PC-3 (cell line): ENCODE measurements around the gene IPO8. TPM values are rescaled to one million over a fixed set of nuclear protein-coding genes. Genes with fewer than 3 reads are reported as not detected.

Experiments
- ATAC-seq: fragments of 200-7000 bp; cut with Tn5 transposase; 2 replicates; pipeline ENCODE4 v1.9.1; 2020; ENCODE audit warnings: mild to moderate bottlenecking, moderate library complexity
- BruUV-seq: library from RNA; stranded (reverse); fragments of 400-500 nt; replicated peaks from 2 replicates; lab custom pipeline; 2021; lab: Mats Ljungman, UMichigan
- CTCF ChIA-PET: fragments of 300-600 bp; sonication (Branson Sonifier 250); formaldehyde crosslinking; loops from one replicate; lab custom pipeline; 2022; ENCODE audit warnings: antibody characterized with exemption; lab: Charles Lee
- POLR2A ChIA-PET: fragments of 300-600 bp; sonication (Branson Sonifier 250); formaldehyde crosslinking; loops from one replicate; lab custom pipeline; 2022; ENCODE audit warnings: antibody characterized with exemption; ENCODE audit not compliant: unreplicated experiment; lab: Charles Lee
- DNase-seq: peaks from one replicate; pipeline ENCODE4 v3.0.0-alpha.2; 2015
- H2AFZ ChIP-seq: fragments of 300-600 bp; sonication (generic); 2 replicates; pipeline ENCODE4 v1.6.0; 2016; ENCODE audit warnings: antibody characterized with exemption, low read length
- H3F3A ChIP-seq: fragments of 300-600 bp; sonication (generic); one replicate; pipeline ENCODE4 v1.6.0; 2017; ENCODE audit warnings: antibody characterized with exemption, low read length, control low read depth, mild to moderate bottlenecking; ENCODE audit not compliant: unreplicated experiment
- H3K27ac ChIP-seq: fragments of 300-600 bp; sonication (generic); 2 replicates; pipeline ENCODE4 v1.5.1; 2016; ENCODE audit warnings: mild to moderate bottlenecking, low read length
- H3K27me3 ChIP-seq: fragments of 300-600 bp; sonication (generic); 2 replicates; pipeline ENCODE4 v1.6.1; 2016; ENCODE audit warnings: low read length, mixed read lengths
- H3K36me3 ChIP-seq: fragments of 300-600 bp; sonication (generic); 2 replicates; pipeline ENCODE4 v1.6.1; 2016; ENCODE audit warnings: low read depth, mixed run types, low read length, mixed read lengths
- H3K4me1 ChIP-seq: fragments of 300-600 bp; sonication (generic); 2 replicates; pipeline ENCODE4 v1.5.1; 2016; ENCODE audit warnings: low read length; ENCODE audit not compliant: insufficient read depth
- H3K4me2 ChIP-seq: fragments of 300-600 bp; sonication (generic); 2 replicates; pipeline ENCODE4 v1.6.0; 2016; ENCODE audit warnings: low read length
- H3K4me3 ChIP-seq: fragments of 300-600 bp; sonication (generic); 2 replicates; pipeline ENCODE4 v1.5.1; 2016; ENCODE audit warnings: mild to moderate bottlenecking, low read length, mixed read lengths
- H3K79me2 ChIP-seq: fragments of 300-600 bp; sonication (generic); 2 replicates; pipeline ENCODE4 v1.6.1; 2017; ENCODE audit warnings: low read length, mixed read lengths
- H3K9ac ChIP-seq: fragments of 300-600 bp; sonication (generic); 2 replicates; pipeline ENCODE4 v1.6.0; 2016; ENCODE audit warnings: mild to moderate bottlenecking, low read length
- H3K9me2 ChIP-seq: fragments of 300-600 bp; sonication (generic); replicated peaks from 2 replicates; pipeline ENCODE4 v1.6.1; 2016; ENCODE audit warnings: mixed run types, low read length, mixed read lengths
- H3K9me3 ChIP-seq: fragments of 300-600 bp; sonication (generic); 2 replicates; pipeline ENCODE4 v1.6.1; 2016; ENCODE audit warnings: low read length, mixed read lengths
- H4K20me1 ChIP-seq: fragments of 300-600 bp; sonication (generic); 2 replicates; pipeline ENCODE4 v1.6.1; 2016; ENCODE audit warnings: low read length, mixed read lengths
- CTCF ChIP-seq: fragments of 300-600 bp; sonication (generic); conservative IDR thresholded peaks from 2 replicates; pipeline ENCODE4 v1.5.1; 2017; ENCODE audit warnings: antibody characterized with exemption, low read depth, mild to moderate bottlenecking, low read length
- EZH2 ChIP-seq: fragments of 300-600 bp; sonication (generic); IDR thresholded peaks from one replicate; pipeline ENCODE4 v1.6.1; 2017; ENCODE audit warnings: antibody characterized with exemption, mild to moderate bottlenecking, low read length; ENCODE audit not compliant: unreplicated experiment
- EZH2phosphoT487 ChIP-seq: fragments of 300-600 bp; sonication (generic); IDR thresholded peaks from 2 replicates; pipeline ENCODE4 v1.6.1; 2018; ENCODE audit warnings: mild to moderate bottlenecking, antibody characterized with exemption, low read length, borderline replicate concordance
- intact Hi-C: fragments of 100-400 bp; cut with micrococcal nuclease; formaldehyde crosslinking; loops from 2 replicates; pipeline ENCODE4 v1.9.0; 2023
- total RNA-seq: library from RNA; depleted of rRNA; stranded (reverse); fragments of >200 nt; gene quantifications from 2 replicates; pipeline ENCODE4 v1.2.3, GENCODE V29; 2014

The IPO8 gene
- total RNA-seq, 1 experiment from 2014 or later, result 13.3 TPM

- Histone ChIP-seq H3K4me2 (peak overlapping the region; percentile 40; the same call in 1 of the 2 replicates), H3K79me2 (peaks cover 72% of the 10 kb centered on the region), H3K9ac (no peak overlapping the region), H3F3A (no peaks in the 10 kb centered on the region), H2AFZ (no peak overlapping the region), H3K27me3 (no peaks in the 10 kb centered on the region), H3K9me2 (no peaks in the 10 kb centered on the region), H3K27ac (no peak overlapping the region), H3K4me3 (0 out of 2 replicates have a peak overlapping the region, but pooled peaks have one; percentile 7), H3K4me1 (peaks cover 33% of the 10 kb centered on the region; the same call in 1 of the 2 replicates), H4K20me1 (no peaks in the 10 kb centered on the region), H3K9me3 (no peaks in the 10 kb centered on the region), H3K36me3 (no peaks in the 10 kb centered on the region)
- ATAC-seq (no peak), DNase-seq (peak; percentile 20)
- no TSS peak for BruUV-seq
- TF ChIP-seq EZH2, result no peak
- no peak for TF ChIP-seq CTCF
- TF ChIP-seq EZH2phosphoT487, result no peak
- POLR2A ChIA-PET, result no interaction called here
- intact Hi-C loops, result no loop called here
- CTCF ChIA-PET, result no interaction called here
Measured at GRCh38 chr12:30692470-30692869, 3.2 kb downstream of the IPO8 start.

GRCh38 chr12:30691122-30691879, 4.4 kb downstream of the IPO8 start:
- peak overlapping the region; percentile 19 for H3K4me2 ChIP-seq
- no peak for TF ChIP-seq CTCF
- TF ChIP-seq EZH2, result no peak
- TF ChIP-seq EZH2phosphoT487, result no peak
- no peaks in the 10 kb centered on the region for H3K9me2 ChIP-seq
- no peaks in the 10 kb centered on the region for H3F3A ChIP-seq
- H3K27ac ChIP-seq, result no peak overlapping the region
- H3K4me3 ChIP-seq, result no peak overlapping the region
- H3K9me3 ChIP-seq, result no peaks in the 10 kb centered on the region
- peak; percentile 64 for ATAC-seq
- H3K27me3 ChIP-seq, result no peaks in the 10 kb centered on the region
- ChIA-PET CTCF (no interaction called here), POLR2A (no interaction called here)
- no peaks in the 10 kb centered on the region for H3K36me3 ChIP-seq
- H3K4me1 ChIP-seq, result peaks cover 32% of the 10 kb centered on the region; the same call in 1 of the 2 replicates
- BruUV-seq, result no TSS peak
- H3K9ac ChIP-seq, result no peak overlapping the region
- DNase-seq, result peak; percentile 69
- peaks cover 72% of the 10 kb centered on the region for H3K79me2 ChIP-seq
- intact Hi-C loops, result no loop called here
- H2AFZ ChIP-seq, result no peak overlapping the region
- no peaks in the 10 kb centered on the region for H4K20me1 ChIP-seq

GRCh38 chr12:30687265-30687986, 8.2 kb downstream of the IPO8 start:
- no peak overlapping the region for H2AFZ ChIP-seq
- no peak overlapping the region for H3K27ac ChIP-seq
- no TSS peak for BruUV-seq
- H4K20me1 ChIP-seq, result no peaks in the 10 kb centered on the region
- H3K4me1 ChIP-seq, result peaks cover 13% of the 10 kb centered on the region; the same call in 1 of the 2 replicates
- no peak for ATAC-seq
- no peak for TF ChIP-seq CTCF
- no peak for TF ChIP-seq EZH2
- no peak for TF ChIP-seq EZH2phosphoT487
- intact Hi-C loops, result no loop called here
- no peaks in the 10 kb centered on the region for H3K9me3 ChIP-seq
- H3F3A ChIP-seq, result no peaks in the 10 kb centered on the region
- no peak overlapping the region for H3K4me2 ChIP-seq
- no peak overlapping the region for H3K9ac ChIP-seq
- peaks cover 39% of the 10 kb centered on the region for H3K79me2 ChIP-seq
- no peaks in the 10 kb centered on the region for H3K36me3 ChIP-seq
- no peak for DNase-seq
- POLR2A ChIA-PET, result no interaction called here
- no peak overlapping the region for H3K4me3 ChIP-seq
- H3K9me2 ChIP-seq, result no peaks in the 10 kb centered on the region
- H3K27me3 ChIP-seq, result no peaks in the 10 kb centered on the region
- CTCF ChIA-PET, result no interaction called here
